Measurements from ENCODE around the gene MKI67. TPM values are rescaled to one million over a fixed set of nuclear protein-coding genes. Genes with fewer than 3 reads are reported as not detected.
A peak's percentile ranks its signal among the peaks of the same experiment; 100 is the strongest.

Gene MKI67
- total RNA-seq, 1 experiment from 2014 or later, result 111 TPM

GRCh38 chr10:128092454-128092853, 33.8 kb downstream of the MKI67 start:
- Histone ChIP-seq H3K27me3 (replicated peaks; ENCODE audit: control insufficient read depth, insufficient read depth, low read length) (no peaks in the 10 kb centered on the region), H3K9me3 (no peaks in the 10 kb centered on the region), H3K36me3 (ENCODE audit: control insufficient read depth, insufficient read depth, low read length) (no peaks in the 10 kb centered on the region), H3K4me3 (ENCODE audit: low read depth, low read length) (no peak overlapping the region), H3K4me1 (peaks cover 12% of the 10 kb centered on the region)
- no peaks in the 10 kb centered on the region for H3K9me3 Mint-ChIP-seq (ENCODE audit: unreplicated experiment)
- no peaks in the 10 kb centered on the region for H3K27me3 Mint-ChIP-seq (ENCODE audit: insufficient read depth, unreplicated experiment)
- peaks cover 37% of the 10 kb centered on the region for H3K36me3 Mint-ChIP-seq (ENCODE audit: insufficient read depth, unreplicated experiment)
- no peak for DNase-seq
- CTCF ChIA-PET, result no interaction called here
- peaks cover 21% of the 10 kb centered on the region for H3K4me1 Mint-ChIP-seq (ENCODE audit: low read depth, unreplicated experiment)
- intact Hi-C loops (cut with micrococcal nuclease; ENCODE audit: unreplicated experiment), result no loop called here
- H3K27ac Mint-ChIP-seq (ENCODE audit: unreplicated experiment), result no peak overlapping the region
- H3K4me3 Mint-ChIP-seq (ENCODE audit: unreplicated experiment), result no peak overlapping the region
- BruUV-seq (replicated peaks), result no TSS peak
- POLR2A ChIA-PET, result no interaction called here
- TF ChIP-seq CTCF (IDR thresholded peaks at IDR 0.05; ENCODE audit: insufficient read depth in 1 of 2, low read depth in 1 of 2, low read length in 1 of 2, severe bottlenecking in 1 of 2, unreplicated experiment in 1 of 2), result no peak

GRCh38 chr10:128091636-128092210, 34.5 kb downstream of the MKI67 start:
- no peak for TF ChIP-seq CTCF (IDR thresholded peaks at IDR 0.05; ENCODE audit: insufficient read depth in 1 of 2, low read depth in 1 of 2, low read length in 1 of 2, severe bottlenecking in 1 of 2, unreplicated experiment in 1 of 2)
- ChIA-PET CTCF (no interaction called here), POLR2A (no interaction called here)
- intact Hi-C loops (cut with micrococcal nuclease; ENCODE audit: unreplicated experiment), result no loop called here
- no peak overlapping the region for H3K27ac Mint-ChIP-seq (ENCODE audit: unreplicated experiment)
- no peak for DNase-seq
- no peak overlapping the region for H3K4me3 ChIP-seq (ENCODE audit: low read depth, low read length)
- no peaks in the 10 kb centered on the region for H3K27me3 ChIP-seq (replicated peaks; ENCODE audit: control insufficient read depth, insufficient read depth, low read length)
- H3K36me3 ChIP-seq (ENCODE audit: control insufficient read depth, insufficient read depth, low read length), result no peaks in the 10 kb centered on the region
- BruUV-seq (replicated peaks), result no TSS peak
- no peak overlapping the region for H3K4me3 Mint-ChIP-seq (ENCODE audit: unreplicated experiment)
- H3K9me3 Mint-ChIP-seq (ENCODE audit: unreplicated experiment), result no peaks in the 10 kb centered on the region
- peaks cover 16% of the 10 kb centered on the region for H3K4me1 Mint-ChIP-seq (ENCODE audit: low read depth, unreplicated experiment)
- H3K36me3 Mint-ChIP-seq (ENCODE audit: insufficient read depth, unreplicated experiment), result peaks cover 30% of the 10 kb centered on the region
- peaks cover 16% of the 10 kb centered on the region for H3K4me1 ChIP-seq
- H3K27me3 Mint-ChIP-seq (ENCODE audit: insufficient read depth, unreplicated experiment), result no peaks in the 10 kb centered on the region
- no peaks in the 10 kb centered on the region for H3K9me3 ChIP-seq

- H3K27me3 ChIP-seq (replicated peaks; ENCODE audit: control insufficient read depth, insufficient read depth, low read length), result no peaks in the 10 kb centered on the region
- H3K27ac Mint-ChIP-seq (ENCODE audit: unreplicated experiment), result no peak overlapping the region
- no peaks in the 10 kb centered on the region for H3K9me3 Mint-ChIP-seq (ENCODE audit: unreplicated experiment)
- TF ChIP-seq CTCF (IDR thresholded peaks at IDR 0.05; ENCODE audit: insufficient read depth in 1 of 2, low read depth in 1 of 2, low read length in 1 of 2, severe bottlenecking in 1 of 2, unreplicated experiment in 1 of 2), result peak; percentile 41 to 68
- peaks cover 7% of the 10 kb centered on the region for H3K36me3 Mint-ChIP-seq (ENCODE audit: insufficient read depth, unreplicated experiment)
- H3K9me3 ChIP-seq, result no peaks in the 10 kb centered on the region
- no peaks in the 10 kb centered on the region for H3K4me1 Mint-ChIP-seq (ENCODE audit: low read depth, unreplicated experiment)
- H3K36me3 ChIP-seq (ENCODE audit: control insufficient read depth, insufficient read depth, low read length), result no peaks in the 10 kb centered on the region
- intact Hi-C loops (cut with micrococcal nuclease; ENCODE audit: unreplicated experiment), result no loop called here
- BruUV-seq (replicated peaks), result no TSS peak
- peaks cover 9% of the 10 kb centered on the region; the same call in 1 of the 2 replicates for H3K4me1 ChIP-seq
- ChIA-PET CTCF (no interaction called here), POLR2A (no interaction called here)
- H3K27me3 Mint-ChIP-seq (ENCODE audit: insufficient read depth, unreplicated experiment), result peaks cover 3% of the 10 kb centered on the region
- no peak overlapping the region for H3K4me3 Mint-ChIP-seq (ENCODE audit: unreplicated experiment)
- no peak overlapping the region for H3K4me3 ChIP-seq (ENCODE audit: low read depth, low read length)
- DNase-seq, result peak; percentile 53
These were observed 38.1 kb downstream of the MKI67 start for GRCh38 chr10:128087884-128088709.

Measured in Caco-2 (cell line).